ENCODE data around the gene PCNX1.
"Not testable (repeated sequence)": the region's sequence is repeated elsewhere in the genome, so short reads cannot be mapped to it uniquely, and the experiment has no call there.

PCNX1 gene

DNA sequence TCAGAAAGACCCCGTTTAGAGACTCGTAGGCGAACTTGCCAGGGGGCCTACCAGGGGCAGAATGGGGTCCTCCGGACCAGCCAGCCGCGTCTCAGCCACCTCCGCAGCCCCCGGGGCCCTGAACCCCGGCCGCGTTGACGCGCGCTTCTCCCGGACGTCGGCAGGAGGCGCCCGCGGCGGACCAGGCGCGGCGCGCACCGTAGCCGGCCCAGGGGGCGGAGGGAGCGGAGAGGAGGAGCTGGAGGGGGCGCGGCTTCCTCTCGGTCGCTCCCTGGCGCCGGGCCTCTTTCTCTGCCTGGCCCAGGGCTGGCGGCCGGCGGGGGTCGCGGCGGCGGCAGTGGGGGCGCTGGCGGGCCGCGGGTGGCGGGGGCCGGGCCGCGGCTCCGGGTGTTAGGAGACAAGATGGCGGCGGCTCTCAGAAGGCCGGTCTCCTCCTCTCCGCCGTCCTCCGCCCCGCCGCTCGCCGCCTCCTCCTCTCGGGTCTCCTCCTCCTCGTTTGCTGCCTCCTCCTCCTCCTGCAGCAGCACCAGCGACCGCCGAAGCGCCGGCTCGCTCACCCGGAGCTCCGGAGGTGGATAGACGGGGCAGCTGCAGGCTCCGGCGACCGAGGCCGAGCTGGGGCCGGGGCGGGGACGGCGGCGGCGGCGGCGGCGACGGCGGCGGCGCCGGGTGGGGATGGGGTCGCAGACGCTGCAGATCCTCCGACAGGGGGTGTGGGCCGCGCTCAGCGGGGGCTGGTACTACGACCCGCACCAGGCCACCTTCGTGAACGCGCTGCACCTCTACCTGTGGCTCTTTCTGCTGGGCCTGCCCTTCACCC, at the start of gene PCNX1:
PCNX1 (plus strand) TSS at position 284 of the 820 bp plus-strand sequence; CDS start at position 676, 392 bp downstream.
- peak; percentile 77 for DNase-seq

DNA sequence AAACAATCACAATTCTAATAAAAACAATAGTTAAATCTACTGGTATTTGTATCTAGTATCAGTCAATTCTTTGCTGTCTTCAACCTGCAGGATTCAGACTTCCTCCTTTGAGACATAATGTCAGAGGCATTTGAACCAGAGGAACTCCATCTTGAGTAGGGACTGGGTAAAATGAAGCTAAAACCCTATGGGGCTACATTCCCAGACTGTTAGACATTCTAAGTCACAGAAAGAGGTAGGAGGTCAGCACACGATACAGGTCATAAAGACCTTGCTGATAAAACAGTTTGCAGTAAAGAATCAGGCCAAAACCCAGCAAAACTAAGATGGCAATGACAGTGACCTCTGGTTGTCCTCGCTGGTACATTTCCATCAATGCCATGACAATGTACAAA, 49.8 kb upstream of the PCNX1 start:
- DNase-seq, result no peak

DNA sequence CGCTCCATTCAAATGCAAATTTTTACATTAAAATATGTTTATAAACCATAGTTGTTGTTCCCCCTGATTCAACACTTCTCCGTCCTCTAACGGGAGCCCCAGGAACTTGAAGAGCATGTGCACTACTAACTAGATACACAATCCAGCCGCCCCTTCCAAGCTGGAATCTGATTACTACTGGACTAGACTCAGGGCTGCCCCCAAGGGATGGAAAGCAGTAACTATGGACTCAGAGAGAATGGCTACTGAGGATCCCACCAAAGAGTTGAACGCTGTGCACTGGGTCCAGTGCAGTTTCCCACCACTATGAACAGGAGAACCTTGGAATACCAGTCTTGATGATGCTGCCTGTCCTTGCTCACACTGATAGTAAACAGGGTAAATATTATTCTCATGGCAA, 48.6 kb upstream of the PCNX1 start:
- no peak for DNase-seq

DNA sequence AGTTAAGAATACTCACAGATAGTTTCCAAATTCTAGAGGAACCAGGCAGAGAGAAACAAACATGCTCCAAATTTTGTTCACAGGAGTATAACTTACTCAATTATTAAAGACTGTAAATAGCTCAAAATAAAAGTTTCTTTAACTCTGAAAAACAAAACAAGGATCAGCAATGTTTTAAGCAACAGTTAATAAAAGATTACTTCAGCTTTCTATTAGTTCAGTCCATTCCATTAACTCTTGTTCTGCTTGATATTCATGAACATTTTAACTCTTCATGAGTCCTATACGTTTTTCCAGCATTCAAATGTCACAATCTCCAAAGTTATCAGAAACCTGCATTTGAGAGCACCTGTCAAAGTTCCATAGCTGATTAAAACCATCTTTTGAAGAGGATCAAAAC, 40.3 kb upstream of the PCNX1 start:
- DNase-seq, result not testable (repeated sequence)

DNA sequence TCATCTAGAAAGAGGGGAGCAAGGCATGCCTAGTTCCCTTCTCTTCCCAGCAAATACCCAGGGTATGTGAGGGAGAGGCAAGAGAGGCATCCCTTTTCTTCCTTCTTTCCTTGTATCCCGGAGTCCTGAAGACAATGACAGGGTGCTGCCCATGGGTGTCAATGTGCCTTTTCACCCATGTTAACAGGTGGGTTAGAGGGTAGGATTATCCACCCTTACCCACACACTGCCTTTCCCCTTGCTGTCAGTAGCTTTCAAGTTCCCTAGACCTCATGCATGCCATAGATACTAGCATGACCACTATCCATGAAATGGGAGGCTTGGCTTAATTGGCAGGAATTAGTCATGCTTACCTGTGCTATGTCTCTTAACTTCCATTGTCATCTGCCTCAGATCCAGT, 36.3 kb upstream of the PCNX1 start:
- DNase-seq, result no peak

DNA sequence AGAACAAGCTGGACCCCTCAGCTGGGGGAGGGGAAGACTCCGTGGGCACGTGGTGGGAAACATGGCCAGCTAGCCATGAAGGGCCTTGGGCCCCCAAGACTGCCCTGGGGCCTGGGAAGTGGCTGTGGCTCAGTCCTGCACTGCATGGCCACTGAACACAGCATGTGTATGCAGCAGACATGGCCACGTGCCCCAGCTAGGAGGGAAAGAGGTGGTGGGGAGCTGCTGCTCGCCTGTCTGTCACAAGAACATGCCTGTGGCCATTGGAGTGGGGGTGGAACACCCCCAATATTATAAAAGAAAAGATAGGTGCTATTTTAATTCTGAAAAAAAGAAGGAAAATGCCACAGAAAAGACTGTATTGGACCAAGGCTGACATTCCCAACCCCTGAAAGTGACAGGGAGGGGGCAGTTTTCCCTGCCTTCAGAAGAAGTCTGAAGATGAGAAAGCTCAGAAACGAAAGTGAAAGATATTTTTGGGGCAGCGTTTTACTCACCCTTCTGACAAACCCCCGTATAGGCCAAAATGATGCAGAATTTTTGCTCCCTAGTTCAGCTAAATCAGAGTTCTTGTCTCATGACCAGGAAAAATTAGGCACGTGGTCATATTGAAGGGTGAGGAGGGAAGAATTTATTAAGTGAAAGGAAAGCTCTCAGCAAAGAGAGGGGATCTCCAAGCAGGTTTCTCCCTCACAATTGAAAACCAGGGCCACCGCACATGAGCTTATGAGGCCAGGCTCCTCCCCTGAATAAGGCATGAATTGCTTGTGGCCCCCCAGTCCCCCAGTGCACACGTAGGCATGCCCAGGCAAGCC, 35.2 kb upstream of the PCNX1 start:
- no peak for DNase-seq

DNA sequence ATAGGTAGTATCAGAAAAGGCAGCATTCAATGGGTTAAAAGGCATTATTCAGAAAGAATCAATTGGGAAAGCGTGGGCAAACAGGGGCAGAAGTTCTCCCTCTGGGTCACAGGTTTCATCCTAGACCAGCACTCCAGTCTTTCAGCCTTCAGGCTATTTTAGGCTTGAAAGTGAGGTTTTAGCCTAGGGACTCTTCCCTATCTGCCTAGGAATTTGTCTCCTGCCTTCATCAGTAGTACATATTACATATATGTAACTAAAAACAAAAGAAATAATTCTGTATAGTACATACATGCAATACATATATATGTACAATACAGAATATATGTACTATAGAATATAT, 34.6 kb upstream of the PCNX1 start:
- DNase-seq, result no peak

DNA sequence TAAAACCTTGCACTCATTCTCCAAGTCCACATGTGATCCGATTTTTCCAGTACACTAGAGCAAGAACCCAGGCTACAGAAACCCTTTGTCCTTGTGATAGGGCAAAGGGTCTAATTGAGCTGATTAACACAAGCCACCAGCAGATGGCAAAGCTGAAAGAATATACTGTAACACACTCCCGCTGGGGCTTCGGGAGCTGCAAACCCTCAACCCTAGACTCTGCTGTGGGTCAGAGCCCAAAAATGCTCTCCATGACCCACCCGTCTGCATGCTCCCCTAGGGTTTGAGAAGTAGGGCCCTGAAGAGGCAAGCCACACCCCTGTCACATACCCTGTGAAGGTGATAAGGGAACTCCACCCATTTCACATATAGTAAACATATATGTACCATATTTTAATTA, 33.6 kb upstream of the PCNX1 start:
- DNase-seq, result no peak

DNA sequence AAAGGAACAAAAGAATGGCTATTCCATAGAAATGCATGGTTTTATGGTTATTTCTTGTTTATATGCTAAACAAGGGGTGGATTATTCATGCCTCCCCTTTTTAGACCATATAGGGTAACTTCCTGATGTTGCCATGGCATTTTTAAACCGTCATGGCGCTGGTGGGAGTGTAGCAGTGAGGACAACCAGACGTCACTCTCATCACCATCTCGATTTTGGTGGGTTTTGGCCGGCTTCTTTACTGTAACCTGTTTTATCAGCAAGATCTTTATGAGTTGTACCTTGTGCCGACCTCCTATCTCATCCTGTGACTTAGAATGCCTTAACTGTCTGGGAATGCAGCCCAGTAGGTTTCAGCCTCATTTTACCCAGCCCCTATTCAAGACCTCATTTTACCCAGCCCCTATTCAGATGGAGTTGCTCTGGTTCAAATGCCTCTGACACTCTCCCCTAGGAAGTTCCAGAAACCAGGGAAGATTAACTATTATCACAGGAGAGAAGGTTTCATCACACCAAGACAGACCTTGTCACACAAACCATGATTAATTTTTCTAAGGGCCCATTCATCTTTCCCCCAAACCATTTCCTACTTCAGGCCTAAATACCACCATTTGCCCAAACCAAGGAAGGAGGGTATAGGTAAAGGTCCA, 31.3 kb upstream of the PCNX1 start:
- not testable (repeated sequence) for DNase-seq

DNA sequence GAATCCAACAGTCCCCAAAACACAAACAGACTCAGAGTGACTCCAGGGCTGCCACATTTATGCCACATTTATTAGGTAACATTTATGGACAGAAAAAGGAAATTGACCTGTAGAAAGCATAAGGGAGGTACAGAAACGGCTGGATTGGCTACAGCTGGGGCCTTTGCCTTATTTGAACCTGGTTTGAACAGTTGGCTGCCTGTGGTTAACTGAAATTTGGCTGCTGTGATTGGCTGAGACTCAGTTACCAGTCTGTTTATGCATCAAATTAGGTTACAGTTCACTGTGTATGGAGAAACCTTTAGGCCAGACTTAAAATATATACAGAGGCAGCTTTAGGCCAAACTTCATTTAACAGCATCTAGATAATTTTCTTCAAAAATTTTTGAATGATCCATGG, 27.8 kb upstream of the PCNX1 start:
- DNase-seq, result no peak

DNA sequence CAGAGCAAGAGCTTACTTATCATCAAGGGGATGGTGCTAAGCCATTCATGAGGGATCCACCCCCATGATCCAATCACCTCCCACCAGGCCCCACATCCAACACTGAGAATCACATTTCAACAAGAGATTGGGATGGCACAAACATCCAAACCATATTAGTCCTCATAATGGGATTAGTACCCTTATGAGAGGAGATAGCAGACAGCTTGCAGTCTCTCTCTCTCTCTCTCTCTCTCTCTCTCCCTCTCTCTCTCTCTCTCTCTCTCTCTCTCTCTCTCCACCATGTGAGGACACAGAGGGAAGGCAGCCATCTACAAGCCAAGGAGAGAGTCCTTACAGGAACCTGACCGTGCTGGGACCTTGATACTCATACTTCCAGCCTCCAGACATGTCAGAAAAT, 26.4 kb upstream of the PCNX1 start:
- not testable (repeated sequence) for DNase-seq

DNA sequence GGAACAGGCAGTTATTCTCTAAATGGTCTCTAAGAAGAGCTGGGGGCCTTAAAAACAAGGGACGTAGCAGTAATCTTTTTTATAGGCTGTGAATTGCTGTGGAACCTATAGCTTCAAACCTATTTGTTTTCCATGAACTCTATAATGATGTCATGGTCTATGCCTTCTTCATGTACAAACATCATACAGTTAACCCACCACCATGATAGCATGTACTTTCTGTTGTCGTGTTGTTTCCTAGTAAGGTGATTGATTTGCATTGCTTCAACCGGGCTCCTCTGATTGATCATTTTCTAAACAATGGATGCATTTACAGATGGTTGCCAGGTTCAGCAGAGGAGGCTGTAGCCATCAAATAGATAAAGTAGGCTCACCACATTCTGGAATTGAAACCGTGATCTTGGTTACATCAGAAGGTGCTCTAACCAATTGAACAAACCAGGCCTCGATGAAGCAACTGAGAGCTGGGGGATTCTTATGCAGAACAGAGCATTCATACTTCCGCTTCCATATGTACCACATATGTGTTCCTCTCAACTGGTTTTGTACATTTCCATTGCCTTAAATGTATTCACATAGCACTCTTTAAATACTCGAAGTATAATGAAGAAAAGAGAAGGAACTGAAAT, 25.6 kb upstream of the PCNX1 start:
- DNase-seq, result no peak

DNA sequence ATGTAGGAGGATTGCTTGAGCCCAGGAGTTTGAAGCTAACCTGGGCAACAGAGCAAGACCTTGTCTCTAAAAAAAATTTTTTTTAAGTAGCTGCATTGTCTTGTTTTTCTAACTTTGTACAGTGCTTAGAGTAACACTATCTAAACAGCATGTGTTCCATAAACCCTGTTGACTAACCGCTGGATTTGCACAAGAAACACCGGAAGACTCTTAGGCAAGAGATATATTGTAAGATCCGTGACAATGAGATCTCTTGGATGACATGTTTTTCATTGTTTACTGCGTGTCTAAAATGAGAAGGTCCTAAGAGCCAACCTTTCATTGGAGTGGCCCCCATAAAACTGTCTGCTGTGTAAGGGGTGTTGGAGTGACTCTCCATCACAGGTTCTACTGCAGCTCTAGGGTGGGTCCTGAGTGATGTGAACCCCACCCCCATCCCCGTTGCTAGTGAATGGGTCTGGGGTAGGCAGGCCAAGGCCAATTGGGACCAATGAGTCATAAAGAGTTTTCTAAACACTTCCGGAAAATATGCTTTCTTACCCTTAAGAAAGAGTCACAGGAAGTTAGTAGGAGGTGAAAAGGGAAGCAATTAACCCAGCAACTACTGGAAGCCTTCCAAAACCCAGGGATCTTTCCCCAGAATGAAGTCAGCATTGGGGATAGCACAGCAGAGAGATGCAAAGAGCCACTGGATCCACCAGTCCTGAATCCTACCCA, 24.3 kb upstream of the PCNX1 start:
- DNase-seq, result peak; percentile 35

DNA sequence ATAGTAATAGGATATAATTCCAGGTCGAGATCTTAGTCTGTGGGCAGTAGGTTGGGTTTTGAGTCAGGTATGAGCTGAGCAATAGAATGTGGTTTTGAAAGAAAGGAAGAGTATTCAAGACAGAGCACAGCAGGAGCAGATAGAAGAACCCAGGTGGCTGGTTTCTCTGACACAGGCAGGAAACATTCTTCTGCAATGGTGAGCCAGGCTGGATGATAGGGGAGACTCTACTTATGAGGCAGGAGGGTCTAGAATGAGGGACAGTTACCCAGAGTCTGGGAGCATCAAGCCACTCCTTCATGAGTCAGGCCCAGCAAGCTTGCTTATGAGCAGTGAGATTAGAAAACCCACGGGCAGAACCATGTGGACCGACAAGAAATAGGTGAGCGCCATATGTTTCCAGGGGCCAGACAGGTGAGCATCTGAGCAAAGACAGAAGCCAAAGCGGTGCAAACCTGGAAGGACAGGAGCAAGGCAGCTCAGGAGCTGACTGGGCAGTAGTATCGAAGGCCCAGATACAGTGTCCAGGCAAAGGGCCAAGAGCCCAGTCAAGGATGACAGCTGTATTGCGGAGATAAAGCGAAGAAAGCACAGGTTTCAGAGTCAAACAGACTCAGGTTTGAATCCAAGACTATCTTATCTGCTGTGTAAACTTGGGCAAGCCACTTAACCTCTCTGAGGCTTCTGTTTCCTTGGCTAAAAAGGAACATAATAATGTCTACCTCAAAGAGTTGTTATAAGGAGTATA, 22.5 kb upstream of the PCNX1 start:
- DNase-seq, result no peak

DNA sequence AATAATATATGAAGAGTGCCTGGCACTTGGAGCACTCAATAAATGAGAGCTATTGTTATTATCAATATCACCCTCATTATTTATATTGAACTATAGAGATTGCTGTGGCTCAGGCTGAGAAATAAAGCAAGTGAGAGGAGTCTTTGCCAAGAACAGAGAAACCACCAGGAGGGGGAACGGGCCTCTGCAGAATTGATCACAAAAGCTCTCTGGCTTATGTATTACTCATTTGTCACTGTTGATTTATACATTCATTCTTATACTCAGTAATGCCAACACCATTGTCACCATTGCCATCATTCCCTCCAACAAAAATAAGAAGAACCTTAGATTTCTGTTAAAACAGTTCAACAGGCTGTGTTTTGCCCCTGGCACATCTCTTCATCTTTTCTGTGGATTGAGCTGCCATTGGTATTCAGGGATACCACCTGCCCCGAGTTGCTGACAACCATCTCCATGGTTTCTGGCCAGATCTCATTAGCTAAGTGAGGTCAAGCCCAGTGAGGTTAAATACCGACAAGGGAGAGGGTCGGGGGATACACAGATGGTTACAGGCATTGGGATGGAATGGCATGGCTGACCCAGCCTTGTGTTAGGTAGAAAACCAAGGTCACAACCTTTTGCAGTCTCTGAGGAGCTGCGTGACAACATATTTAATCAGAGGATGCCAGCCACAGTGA, 21.8 kb upstream of the PCNX1 start:
- DNase-seq, result no peak

DNA sequence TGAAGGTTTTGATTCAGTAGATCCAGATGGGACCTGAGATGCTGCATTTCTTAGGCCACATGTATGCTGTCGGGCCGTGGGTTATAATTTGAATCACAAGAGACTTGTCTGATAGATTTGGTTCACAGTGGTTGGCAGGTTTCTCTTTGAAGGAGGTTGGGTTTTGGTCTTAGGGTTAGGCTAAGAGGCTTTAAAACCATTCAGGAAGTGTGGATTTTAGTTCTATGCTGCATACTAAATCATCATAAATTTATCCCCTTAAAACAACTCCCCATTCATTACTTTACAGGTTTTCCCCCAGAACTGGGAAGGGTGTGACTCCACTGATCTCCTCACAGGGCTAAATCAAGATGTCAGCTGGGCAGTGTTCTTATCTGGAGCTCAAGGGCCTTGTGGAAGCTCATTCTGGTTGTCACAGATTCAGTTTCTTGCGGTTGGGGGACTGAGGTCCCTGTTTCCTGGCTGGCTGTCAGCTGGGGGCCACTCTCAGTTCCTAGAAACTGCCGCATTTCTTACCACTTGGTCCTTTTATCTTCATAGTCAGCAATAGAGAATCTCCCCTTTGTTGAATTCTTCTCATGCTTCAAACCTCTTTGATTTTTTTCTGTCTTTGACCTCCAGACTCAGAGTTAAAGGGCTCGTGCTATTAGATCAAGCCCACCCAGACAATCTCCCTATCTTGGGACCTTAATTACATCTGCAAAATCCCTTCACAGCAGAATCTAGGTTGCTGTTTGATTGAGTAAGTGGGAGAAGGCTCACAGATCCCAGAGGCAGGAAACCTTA, 20.6 kb upstream of the PCNX1 start:
- DNase-seq, result peak; percentile 90

DNA sequence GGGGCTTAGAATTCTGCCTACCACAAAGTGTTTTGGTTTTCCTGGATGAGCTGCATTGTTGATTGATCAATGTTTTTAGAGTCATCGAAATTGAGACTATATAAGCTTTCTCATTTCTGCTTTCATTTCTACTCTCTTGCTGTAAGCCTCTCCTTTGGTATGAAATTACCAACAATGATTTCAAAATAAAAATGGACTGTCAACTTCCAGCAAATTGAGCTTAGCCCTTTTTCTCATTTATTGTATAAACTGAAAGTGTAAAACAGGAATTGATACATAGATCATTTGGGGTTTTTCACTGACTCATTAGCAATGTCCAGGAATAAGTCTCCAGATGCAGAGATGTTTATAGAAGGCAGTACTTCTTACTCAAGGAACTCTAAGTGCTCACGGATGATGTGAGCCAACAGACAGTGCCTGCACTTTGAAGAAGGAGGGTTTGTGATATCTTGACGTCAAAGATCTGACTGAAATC, 20.0 kb upstream of the PCNX1 start:
- DNase-seq, result no peak

DNA sequence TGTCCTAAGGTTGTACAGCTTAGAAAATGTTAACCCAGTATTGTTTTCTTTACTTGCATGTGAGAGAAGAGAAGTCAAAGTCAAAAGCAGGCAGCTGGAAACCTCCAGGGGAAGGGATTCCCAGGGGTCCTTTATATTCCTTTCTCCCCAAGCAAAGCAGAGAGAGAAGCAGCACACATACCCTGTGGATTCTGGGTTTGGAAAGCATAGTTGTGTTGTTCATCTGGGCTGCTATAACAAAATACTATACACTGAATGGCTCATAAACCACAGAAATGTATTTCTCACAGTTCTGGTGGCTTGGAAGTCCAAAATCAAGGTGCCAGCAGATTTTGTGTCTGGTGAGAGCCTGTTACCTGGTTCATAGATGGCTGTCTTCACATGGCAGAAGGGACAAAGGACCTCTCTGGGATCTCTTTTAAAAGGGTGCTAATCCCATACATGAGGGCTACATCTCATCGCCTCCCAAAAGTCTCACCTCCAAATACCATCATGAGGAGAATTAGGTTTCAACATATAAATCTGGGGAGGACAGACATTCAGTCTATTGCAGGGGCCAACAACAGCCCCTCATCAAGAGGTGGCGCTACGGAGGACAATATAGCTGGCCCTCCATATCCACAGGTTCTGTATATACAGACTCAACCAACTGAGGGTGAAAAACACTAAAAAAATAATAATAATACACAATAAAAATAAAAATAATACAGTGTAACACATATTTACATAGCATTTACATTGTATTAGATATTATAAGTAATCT, 19.3 kb upstream of the PCNX1 start:
- DNase-seq, result no peak

DNA sequence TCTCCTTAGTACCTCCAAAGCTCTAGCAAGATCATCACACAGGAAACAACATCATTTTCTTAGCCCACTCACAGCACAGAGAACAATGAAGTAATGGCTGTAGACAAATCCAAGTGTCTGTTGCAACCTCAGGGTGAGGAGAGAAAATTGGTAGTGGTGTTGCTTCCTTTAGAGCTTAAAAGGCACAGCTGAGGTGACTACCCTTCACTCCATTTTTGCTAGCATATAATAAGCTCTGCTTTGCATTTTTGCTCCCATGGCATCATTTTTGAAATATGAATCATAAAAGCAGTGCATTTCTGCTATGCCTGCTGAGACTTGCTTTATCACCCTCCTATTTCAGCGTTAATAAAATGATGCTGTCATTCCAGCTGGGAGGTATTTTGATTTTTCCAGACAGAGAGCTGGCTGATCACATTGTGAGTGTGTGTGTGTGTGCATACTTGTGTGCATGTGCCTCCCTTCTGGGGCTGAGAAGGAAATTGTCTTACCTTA, 18.5 kb upstream of the PCNX1 start:
- no peak for DNase-seq
